H1 (cell line): ENCODE data around the gene CACNA1C. TPM values are rescaled to one million over a fixed set of nuclear protein-coding genes. Genes with fewer than 3 reads are reported as not detected.

Experiments
- CTCF ChIA-PET: fragments of 300-600 bp; sonication (Branson Sonifier 250); formaldehyde crosslinking; loops from one replicate; lab custom pipeline; 2021; ENCODE audit not compliant: partially characterized antibody; lab: Charles Lee
- POLR2A ChIA-PET: fragments of 300-600 bp; sonication (Branson Sonifier 250); formaldehyde crosslinking; loops from one replicate; lab custom pipeline; 2021; ENCODE audit warnings: inconsistent platforms; ENCODE audit not compliant: partially characterized antibody; lab: Charles Lee
- DNase-seq, 2 experiments: peaks; one replicate each; pipeline versions ENCODE4 v3.0.0 to v3.0.0-alpha.2; 2010 to 2022; ENCODE audit warnings: low spot score in 2 of 2, low read depth in 1 of 2, mixed read lengths in 1 of 2
- FAIRE-seq: peaks from 2 replicates; lab custom pipeline; 2011; peaks lifted over from hg19 to GRCh38; lab: Jason Lieb, UNC
- H2AFZ ChIP-seq: 2 replicates; pipeline ENCODE4 v1.8.1; 2012; ENCODE audit warnings: low read length, inconsistent platforms
- H2AK5ac ChIP-seq: 2 replicates; pipeline ENCODE4 v1.6.1; 2013; ENCODE audit warnings: low read depth, low read length
- H2BK120ac ChIP-seq: replicated peaks from 2 replicates; pipeline ENCODE3; 2013; ENCODE audit warnings: low read depth, low read length, inconsistent platforms
- H2BK12ac ChIP-seq: 2 replicates; pipeline ENCODE4 v1.6.1; 2013; ENCODE audit warnings: low read depth, low read length
- H2BK15ac ChIP-seq: 2 replicates; pipeline ENCODE4 v1.6.1; 2013; ENCODE audit warnings: low read length
- H2BK20ac ChIP-seq: 2 replicates; pipeline ENCODE4 v1.6.1; 2013; ENCODE audit warnings: low read length
- H2BK5ac ChIP-seq: 2 replicates; pipeline ENCODE4 v1.6.1; 2013; ENCODE audit warnings: low read depth, low read length
- H3K14ac ChIP-seq: 2 replicates; pipeline ENCODE4 v1.6.1; 2013; ENCODE audit warnings: inconsistent platforms; ENCODE audit not compliant: insufficient read length
- H3K18ac ChIP-seq: 2 replicates; pipeline ENCODE4 v1.6.1; 2013; ENCODE audit warnings: low read length; ENCODE audit errors: extremely low read depth
- H3K23ac ChIP-seq: 2 replicates; pipeline ENCODE4 v1.6.1; 2013; ENCODE audit warnings: inconsistent platforms; ENCODE audit not compliant: insufficient read length
- H3K23me2 ChIP-seq: 2 replicates; pipeline ENCODE4 v1.6.1; 2013; ENCODE audit warnings: low read depth, low read length
- H3K27ac ChIP-seq: 2 replicates; pipeline ENCODE4 v1.6.1; 2011; ENCODE audit warnings: low read depth, low read length, inconsistent platforms
- H3K27me3 ChIP-seq, 4 experiments: replicated peaks in 1 of 4; 1 replicate in 1 of 4; 2 replicates in 3 of 4; pipeline versions ENCODE4 v1.6.1 to v1.8.1; 2011 to 2013; ENCODE audit warnings: low read length in 3 of 4, mild to moderate bottlenecking in 3 of 4, inconsistent platforms in 2 of 4, mixed read lengths in 2 of 4, moderate library complexity in 1 of 4; ENCODE audit not compliant: control insufficient read depth in 3 of 4, insufficient read depth in 3 of 4; ENCODE audit errors: extremely low read depth in 1 of 4
- H3K36me3 ChIP-seq, 4 experiments: 2 replicates each; pipeline versions ENCODE4 v1.6.1 to v1.8.1; 2011 to 2013; ENCODE audit warnings: mild to moderate bottlenecking in 4 of 4, low read length in 3 of 4, moderate library complexity in 2 of 4, control low read depth in 1 of 4, inconsistent platforms in 1 of 4; ENCODE audit not compliant: insufficient read depth in 4 of 4, control insufficient read depth in 2 of 4
- H3K4ac ChIP-seq: replicated peaks from 2 replicates; pipeline ENCODE3; 2013; ENCODE audit warnings: low read length, low read depth, mixed read lengths, inconsistent platforms; ENCODE audit not compliant: insufficient read length
- H3K4me1 ChIP-seq, 4 experiments: replicated peaks in 1 of 4; 1 replicate in 1 of 4; 2 replicates in 3 of 4; pipeline versions ENCODE4 v1.6.1 to v1.8.1; 2011 to 2013; ENCODE audit warnings: low read length in 3 of 4, inconsistent platforms in 2 of 4, mixed read lengths in 1 of 4; ENCODE audit not compliant: insufficient read depth in 4 of 4, control insufficient read depth in 3 of 4
- H3K4me2 ChIP-seq, 2 experiments: 2 replicates each; pipeline versions ENCODE4 v1.6.1 to v1.8.1; 2011 to 2013; ENCODE audit warnings: low read depth in 2 of 2, low read length in 2 of 2, control low read depth in 1 of 2, inconsistent platforms in 1 of 2, mild to moderate bottlenecking in 1 of 2; ENCODE audit not compliant: insufficient read depth in 1 of 2
- H3K4me3 ChIP-seq, 4 experiments: fragments of 200-600, 300-600 bp in 1 of 4; sonication (generic), shearing (Covaris generic), sonication (Bioruptor Twin) in 1 of 4; 2 replicates each; pipeline versions ENCODE4 v1.5.1 to v1.8.1; 2011 to 2016; ENCODE audit warnings: low read length in 4 of 4, low read depth in 3 of 4, control low read depth in 2 of 4, inconsistent platforms in 2 of 4, mild to moderate bottlenecking in 2 of 4, mixed read lengths in 1 of 4, moderate library complexity in 1 of 4; ENCODE audit not compliant: insufficient read depth in 2 of 4; ENCODE audit errors: extremely low read depth in 1 of 4
- H3K56ac ChIP-seq: replicated peaks from 2 replicates; pipeline ENCODE3; 2013; ENCODE audit warnings: low read depth, mild to moderate bottlenecking, mixed read lengths, low read length, inconsistent platforms; ENCODE audit not compliant: insufficient read length
- H3K79me1 ChIP-seq: 2 replicates; pipeline ENCODE4 v1.6.1; 2013; ENCODE audit warnings: low read depth, low read length, control low read depth
- H3K79me2 ChIP-seq, 2 experiments: 2 replicates each; pipeline versions ENCODE4 v1.6.1 to v1.8.1; 2012 to 2013; ENCODE audit warnings: low read length in 2 of 2, mild to moderate bottlenecking in 2 of 2, inconsistent platforms in 1 of 2; ENCODE audit not compliant: insufficient read depth in 2 of 2, control insufficient read depth in 1 of 2
- H3K9ac ChIP-seq, 4 experiments: replicated peaks in 1 of 4; 1 replicate in 1 of 4; 2 replicates in 3 of 4; pipeline versions ENCODE4 v1.6.1 to v1.8.1; 2011 to 2013; ENCODE audit warnings: low read depth in 3 of 4, low read length in 3 of 4, control low read depth in 2 of 4, mild to moderate bottlenecking in 2 of 4, moderate library complexity in 2 of 4, inconsistent platforms in 1 of 4; ENCODE audit errors: extremely low read depth in 1 of 4
- H3K9me3 ChIP-seq, 2 experiments: 2 replicates each; pipeline versions ENCODE4 v1.6.1 to v1.8.1; 2012 to 2013; ENCODE audit warnings: mild to moderate bottlenecking in 2 of 2, moderate library complexity in 2 of 2, control low read depth in 1 of 2, inconsistent platforms in 1 of 2, low read depth in 1 of 2, low read length in 1 of 2, mixed read lengths in 1 of 2; ENCODE audit not compliant: insufficient read depth in 2 of 2
- H4K20me1 ChIP-seq, 2 experiments: replicated peaks in 1 of 2; 2 replicates each; pipeline versions ENCODE3 to v1.8.1; 2011 to 2013; ENCODE audit warnings: inconsistent platforms in 2 of 2, low read length in 2 of 2, mild to moderate bottlenecking in 1 of 2; ENCODE audit not compliant: insufficient read depth in 2 of 2, control insufficient read depth in 1 of 2
- H4K5ac ChIP-seq: 2 replicates; pipeline ENCODE4 v1.6.1; 2013; ENCODE audit warnings: low read length, low read depth, mixed read lengths, inconsistent platforms; ENCODE audit not compliant: insufficient read length
- H4K8ac ChIP-seq: 2 replicates; pipeline ENCODE4 v1.8.0; 2013; ENCODE audit warnings: mild to moderate bottlenecking, moderate library complexity, low read length, inconsistent platforms; ENCODE audit not compliant: insufficient read depth; ENCODE audit errors: extremely low read depth
- H4K91ac ChIP-seq: replicated peaks from 2 replicates; pipeline ENCODE3; 2013; ENCODE audit warnings: low read length, mixed read lengths, inconsistent platforms; ENCODE audit not compliant: insufficient read length
- CHD1 ChIP-seq: IDR thresholded peaks from 2 replicates; pipeline ENCODE4 v1.6.1; 2012; ENCODE audit warnings: low read depth, low read length, improper control_type of control experiment
- EGR1 ChIP-seq: IDR thresholded peaks from 2 replicates; pipeline ENCODE4 v1.6.1; 2011; ENCODE audit warnings: low read depth, low read length, borderline replicate concordance
- EZH2 ChIP-seq: fragments of 200-600 bp; sonication (generic); IDR thresholded peaks from 2 replicates; pipeline ENCODE4 v1.7.1; 2012; ENCODE audit warnings: low read depth, mild to moderate bottlenecking, moderate library complexity, low read length, inconsistent platforms; ENCODE audit not compliant: severe bottlenecking
- HDAC6 ChIP-seq: IDR thresholded peaks from one replicate; pipeline ENCODE4 v1.7.1; 2012; ENCODE audit warnings: low read depth, mild to moderate bottlenecking, inconsistent platforms, low read length, moderate library complexity
- NRF1 ChIP-seq: IDR thresholded peaks from 2 replicates; pipeline ENCODE4 v1.6.1; 2011; ENCODE audit warnings: mild to moderate bottlenecking, low read depth, low read length, improper control_type of control experiment
- PHF8 ChIP-seq: fragments of 200-600 bp; sonication (generic); conservative IDR thresholded peaks from 2 replicates; pipeline ENCODE4 v1.7.1; 2012; ENCODE audit warnings: low read depth, mild to moderate bottlenecking, inconsistent platforms, low read length, moderate library complexity
- RXRA ChIP-seq: IDR thresholded peaks from 2 replicates; pipeline ENCODE4 v1.6.1; 2011; ENCODE audit warnings: low read depth, mild to moderate bottlenecking, low read length, moderate library complexity; ENCODE audit not compliant: insufficient read depth
- SIN3A ChIP-seq, 2 experiments: IDR thresholded peaks in 1 of 2; conservative IDR thresholded peaks in 1 of 2; 2 replicates each; pipeline ENCODE4 v1.6.1; 2011 to 2012; ENCODE audit warnings: low read length in 2 of 2, improper control_type of control experiment in 1 of 2, low read depth in 1 of 2, mild to moderate bottlenecking in 1 of 2
- SP4 ChIP-seq: IDR thresholded peaks from 2 replicates; pipeline ENCODE4 v1.6.1; 2012; ENCODE audit warnings: low read length, inconsistent platforms
- TCF12 ChIP-seq: IDR thresholded peaks from 2 replicates; pipeline ENCODE4 v1.6.1; 2011; ENCODE audit warnings: low read depth, mild to moderate bottlenecking, low read length
- YY1 ChIP-seq: IDR thresholded peaks from 2 replicates; pipeline ENCODE4 v1.6.1; 2011; ENCODE audit warnings: low read depth, mild to moderate bottlenecking, low read length
- WGBS, 2 experiments: shearing (Covaris generic) in 1 of 2; methylation state at CpG; one replicate each; pipeline versions ENCODE4 v1.1.6 to v1.1.7; 2013 to 2015; ENCODE audit warnings: low lambda C conversion rate in 2 of 2, mixed read lengths in 2 of 2, inconsistent platforms in 1 of 2, low coverage in 1 of 2, missing lambda C conversion rate in 1 of 2; ENCODE audit not compliant: insufficient replicate concordance in 2 of 2, insufficient coverage in 1 of 2, insufficient read length in 1 of 2; ENCODE audit errors: extremely low coverage in 1 of 2, missing lambda C conversion rate in 1 of 2; 5-methylcytosine and 5-hydroxymethylcytosine counted together
- polyA plus RNA-seq, 7 experiments: library from polyadenylated mRNA; depleted of rRNA in 3 of 7; stranded (reverse) in 5 of 7; unstranded in 2 of 7; fragments of >200 nt in 5 of 7; fragments of 200-250 nt in 2 of 7; gene quantifications; 1 replicate in 5 of 7; 2 replicates in 1 of 7; 4 replicates in 1 of 7; pipeline versions ENCODE4 v1.2.1 to v1.2.3, GENCODE V29; 2011 to 2013; ENCODE audit warnings: missing spikeins in 2 of 7, mixed read lengths in 2 of 7
- total RNA-seq: library from RNA; stranded (reverse); fragmentation: NEBNext Ultra II Directional; extraction: Animal tissue kit (Norgen Biotek cat#: 25700); gene quantifications from 2 replicates; pipeline ENCODE4 v1.2.1, GENCODE V29; 2021

The CACNA1C gene
- total and polyA plus RNA-seq, 2 of the 8 experiments (the other 6 are each of a cell fraction or from before 2014, with no cell fraction given), result 1.3 TPM

DNA sequence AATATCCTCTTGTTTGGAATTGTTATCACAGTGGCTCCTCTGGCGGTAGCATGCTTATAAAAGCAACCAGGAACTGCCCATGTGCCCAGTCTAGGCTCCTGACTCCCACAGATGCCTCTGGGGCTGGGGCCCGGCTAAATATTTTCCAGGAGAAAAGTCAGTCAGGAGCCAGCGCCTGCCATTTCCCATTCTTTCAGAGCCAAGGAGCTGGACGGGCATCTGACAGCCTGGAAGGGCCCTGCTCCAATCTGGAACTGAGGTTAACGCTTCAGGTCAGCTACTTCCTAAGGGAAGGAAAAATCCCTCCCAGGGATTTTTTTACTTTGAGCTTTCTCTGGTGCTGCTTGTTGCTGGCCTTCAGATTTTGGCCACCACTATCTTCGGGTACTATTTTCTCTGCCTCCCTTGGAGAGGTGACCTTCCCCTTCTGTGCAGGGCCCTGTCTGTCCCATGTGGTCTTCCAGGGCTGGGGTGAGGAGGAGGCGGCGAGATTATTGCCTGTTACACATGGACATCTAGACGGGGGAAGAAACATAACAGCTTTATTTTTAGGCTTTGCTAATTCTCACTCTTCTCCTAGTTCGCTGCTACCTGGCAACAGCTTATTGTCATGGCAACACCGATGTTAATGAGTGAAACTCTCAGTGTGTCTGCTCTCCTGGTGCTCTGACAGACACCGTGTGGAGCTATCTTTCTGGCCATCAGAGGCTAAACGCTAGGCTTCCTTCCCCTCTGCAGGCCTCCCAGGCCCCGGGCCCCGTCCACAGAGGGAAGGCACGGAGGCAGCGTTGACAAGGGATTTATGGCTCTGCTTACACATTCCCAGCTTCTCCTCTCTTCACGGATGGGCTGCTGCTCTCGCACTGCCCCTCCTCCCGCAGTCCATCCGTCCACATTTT is 160.4 kb downstream of the CACNA1C start:
- CTCF ChIA-PET, result interaction anchor here (0.6 to 1.7 kb wide), 7 partner anchors 13 to 177 kb away, joined by 3 to 6 read pairs (median 3); no protein-coding TSS in a partner anchor
- TF ChIP-seq NRF1 (no peak), RXRA (no peak), PHF8 (no peak), SIN3A (conservative IDR thresholded peaks at IDR 0.05 in 1 of 2, IDR thresholded peaks at IDR 0.05 in 1 of 2; ENCODE audit: low read depth in 1 of 2, low read length in 2 of 2) (no peak), YY1 (no peak), CHD1 (no peak), HDAC6 (no peak), TCF12 (no peak), EZH2 (no peak), EGR1 (no peak), SP4 (no peak)

More for the DNA sequence above, 160.4 kb downstream of the CACNA1C start:
- no peaks in the 10 kb centered on the region for H3K79me1 ChIP-seq
- H3K23ac ChIP-seq, result no peak overlapping the region
- H3K14ac ChIP-seq, result no peak overlapping the region
- no peak overlapping the region for H4K5ac ChIP-seq
- peak overlapping the region in 1 of 2 experiments; percentile 25; a peak in 3 of 4 replicates for H3K4me2 ChIP-seq
- H4K91ac ChIP-seq, result no peak overlapping the region
- H4K20me1 ChIP-seq, result no peaks in the 10 kb centered on the region
- no peaks in the 10 kb centered on the region for H3K9me3 ChIP-seq
- no peak overlapping the region for H2AFZ ChIP-seq
- H3K4ac ChIP-seq, result no peak overlapping the region
- no peak overlapping the region for H2BK120ac ChIP-seq
- no peaks in the 10 kb centered on the region for H3K36me3 ChIP-seq
- no peak overlapping the region for H3K9ac ChIP-seq
- no peak overlapping the region for H2BK12ac ChIP-seq
- H2BK20ac ChIP-seq, result no peak overlapping the region
- H3K18ac ChIP-seq, result no peak overlapping the region
- H2BK15ac ChIP-seq, result no peak overlapping the region
- H3K27me3 ChIP-seq, result no peaks in the 10 kb centered on the region
- no peak overlapping the region for H3K4me3 ChIP-seq
- no peak overlapping the region for H3K56ac ChIP-seq
- 70% methylated on average over 21 of the region's 21 CpGs; no CpG with 5 or more reads in 1 of the 2 experiments for WGBS, 2 experiments
- H3K79me2 ChIP-seq, result no peaks in the 10 kb centered on the region
- POLR2A ChIA-PET, result interaction anchor here (0.6 to 1.5 kb wide), 5 partner anchors 9 to 125 kb away, joined by 3 read pairs; no protein-coding TSS in a partner anchor
- DNase-seq (no peak), FAIRE-seq (peak; percentile 87)
- peaks cover 0 to 11% (median 7%) of the 10 kb centered on the region in 4 experiments; a peak in 5 of 7 replicates for H3K4me1 ChIP-seq
- no peak overlapping the region for H3K27ac ChIP-seq
- peak overlapping the region; percentile 7; the same call in 1 of the 2 replicates for H4K8ac ChIP-seq
- no peaks in the 10 kb centered on the region for H3K23me2 ChIP-seq
- H2BK5ac ChIP-seq, result no peak overlapping the region
- no peak overlapping the region; the same call in 1 of the 2 replicates for H2AK5ac ChIP-seq
